Hepatocyte (in vitro differentiated cells): ENCODE measurements around the gene RHOA.

Experiments
- CTCF ChIP-seq: fragments of 200-600 bp; sonication (generic); IDR thresholded peaks from 2 replicates; pipeline ENCODE4 v1.5.1; 2016; ENCODE audit warnings: antibody characterized with exemption, mild to moderate bottlenecking; ENCODE audit not compliant: poor library complexity
- EZH2 ChIP-seq: fragments of 200-600 bp; sonication (generic); IDR thresholded peaks from 2 replicates; pipeline ENCODE4 v1.6.1; 2016; ENCODE audit warnings: antibody characterized with exemption, mild to moderate bottlenecking, borderline replicate concordance
- EZH2phosphoT487 ChIP-seq: fragments of 200-600 bp; sonication (generic); IDR thresholded peaks from one replicate; pipeline ENCODE4 v1.6.1; 2018; ENCODE audit warnings: antibody characterized with exemption, mild to moderate bottlenecking, low read depth, moderate library complexity; ENCODE audit not compliant: unreplicated experiment, severe bottlenecking

- no peak for TF ChIP-seq EZH2
- TF ChIP-seq EZH2phosphoT487, result no peak
- no peak for TF ChIP-seq CTCF
These were observed 72.2 kb downstream of the RHOA start for GRCh38 chr3:49339581-49339940.
